Activated effector memory CD4-positive, alpha-beta T cell treated with Interleukin-2 at 50 U/mL for 16 hours (primary cell): ENCODE data around the gene RCE1.

Experiments used
- DNase-seq: peaks from one replicate; pipeline ENCODE4 v3.0.0-alpha.2; 2020

The RCE1 gene

DNA sequence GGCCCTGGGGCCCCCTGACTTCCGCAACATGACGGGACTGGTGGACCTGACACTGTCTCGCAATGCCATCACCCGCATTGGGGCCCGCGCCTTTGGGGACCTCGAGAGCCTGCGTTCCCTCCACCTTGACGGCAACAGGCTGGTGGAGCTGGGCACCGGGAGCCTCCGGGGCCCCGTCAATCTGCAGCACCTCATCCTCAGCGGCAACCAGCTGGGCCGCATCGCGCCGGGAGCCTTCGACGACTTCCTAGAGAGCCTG lies 14.6 kb downstream of the RCE1 start:
- DNase-seq, result no peak

DNA sequence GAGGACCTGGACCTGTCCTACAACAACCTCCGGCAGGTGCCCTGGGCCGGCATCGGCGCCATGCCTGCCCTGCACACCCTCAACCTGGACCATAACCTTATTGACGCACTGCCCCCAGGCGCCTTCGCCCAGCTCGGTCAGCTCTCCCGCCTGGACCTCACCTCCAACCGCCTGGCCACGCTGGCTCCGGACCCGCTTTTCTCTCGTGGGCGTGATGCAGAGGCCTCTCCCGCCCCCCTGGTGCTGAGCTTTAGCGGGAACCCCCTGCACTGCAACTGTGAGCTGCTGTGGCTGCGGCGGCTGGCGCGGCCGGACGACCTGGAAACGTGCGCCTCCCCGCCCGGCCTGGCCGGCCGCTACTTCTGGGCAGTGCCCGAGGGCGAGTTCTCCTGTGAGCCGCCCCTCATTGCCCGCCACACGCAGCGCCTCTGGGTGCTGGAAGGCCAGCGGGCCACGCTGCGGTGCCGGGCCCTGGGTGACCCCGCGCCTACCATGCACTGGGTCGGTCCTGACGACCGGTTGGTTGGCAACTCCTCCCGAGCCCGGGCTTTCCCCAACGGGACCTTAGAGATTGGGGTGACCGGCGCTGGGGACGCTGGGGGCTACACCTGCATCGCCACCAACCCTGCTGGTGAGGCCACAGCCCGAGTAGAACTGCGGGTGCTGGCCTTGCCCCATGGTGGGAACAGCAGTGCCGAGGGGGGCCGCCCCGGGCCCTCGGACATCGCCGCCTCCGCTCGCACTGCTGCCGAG lies 15.1 kb downstream of the RCE1 start:
- no peak for DNase-seq

DNA sequence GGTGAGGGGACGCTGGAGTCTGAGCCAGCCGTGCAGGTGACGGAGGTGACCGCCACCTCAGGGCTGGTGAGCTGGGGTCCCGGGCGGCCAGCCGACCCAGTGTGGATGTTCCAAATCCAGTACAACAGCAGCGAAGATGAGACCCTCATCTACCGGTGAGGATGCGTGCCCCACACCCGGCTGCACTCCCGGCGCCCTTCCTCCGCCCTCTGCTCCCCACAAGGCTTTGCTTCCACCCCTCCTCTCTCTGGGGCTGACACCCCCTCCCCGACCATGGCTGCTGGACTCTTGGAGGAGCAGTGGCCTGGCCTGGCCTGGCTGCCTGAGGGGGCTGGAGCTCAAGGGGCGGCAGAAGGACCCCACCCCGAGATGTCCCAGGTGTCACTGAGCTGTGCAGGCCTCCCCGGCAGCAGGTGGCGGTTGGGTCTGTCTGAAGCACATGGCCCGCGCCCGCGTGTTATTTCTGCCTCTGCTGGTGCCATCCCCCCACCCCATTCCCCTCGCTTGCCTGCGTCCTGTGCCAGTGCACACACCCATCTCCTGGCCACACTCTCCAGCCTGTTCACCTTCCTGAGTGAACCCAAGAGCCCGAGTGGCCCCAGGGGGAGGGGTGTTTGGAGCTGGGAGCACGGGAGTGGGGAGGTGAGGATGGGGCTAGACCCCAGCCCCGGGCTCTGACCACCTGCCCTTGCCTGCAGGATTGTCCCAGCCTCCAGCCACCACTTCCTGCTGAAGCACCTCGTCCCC lies 15.9 kb downstream of the RCE1 start:
- no peak for DNase-seq

DNA sequence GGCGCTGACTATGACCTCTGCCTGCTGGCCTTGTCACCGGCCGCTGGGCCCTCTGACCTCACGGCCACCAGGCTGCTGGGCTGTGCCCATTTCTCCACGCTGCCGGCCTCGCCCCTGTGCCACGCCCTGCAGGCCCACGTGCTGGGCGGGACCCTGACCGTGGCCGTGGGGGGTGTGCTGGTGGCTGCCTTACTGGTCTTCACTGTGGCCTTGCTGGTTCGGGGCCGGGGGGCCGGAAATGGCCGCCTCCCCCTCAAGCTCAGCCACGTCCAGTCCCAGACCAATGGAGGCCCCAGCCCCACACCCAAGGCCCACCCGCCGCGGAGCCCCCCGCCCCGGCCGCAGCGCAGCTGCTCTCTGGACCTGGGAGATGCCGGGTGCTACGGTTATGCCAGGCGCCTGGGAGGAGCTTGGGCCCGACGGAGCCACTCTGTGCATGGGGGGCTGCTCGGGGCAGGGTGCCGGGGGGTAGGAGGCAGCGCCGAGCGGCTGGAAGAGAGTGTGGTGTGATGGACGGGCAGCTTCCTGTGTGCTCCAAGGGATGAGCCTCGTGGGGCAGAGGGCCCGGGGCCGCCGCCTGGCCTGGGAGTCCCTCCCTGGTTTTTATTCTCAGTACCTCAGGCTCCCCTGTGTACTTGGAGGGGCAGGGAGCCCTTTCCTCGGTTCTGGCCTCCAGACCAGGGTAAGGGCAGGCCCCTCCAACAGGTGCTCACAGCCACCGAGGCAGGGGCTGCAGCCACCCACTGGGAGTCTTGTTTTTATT lies 16.6 kb downstream of the RCE1 start:
- no peak for DNase-seq

DNA sequence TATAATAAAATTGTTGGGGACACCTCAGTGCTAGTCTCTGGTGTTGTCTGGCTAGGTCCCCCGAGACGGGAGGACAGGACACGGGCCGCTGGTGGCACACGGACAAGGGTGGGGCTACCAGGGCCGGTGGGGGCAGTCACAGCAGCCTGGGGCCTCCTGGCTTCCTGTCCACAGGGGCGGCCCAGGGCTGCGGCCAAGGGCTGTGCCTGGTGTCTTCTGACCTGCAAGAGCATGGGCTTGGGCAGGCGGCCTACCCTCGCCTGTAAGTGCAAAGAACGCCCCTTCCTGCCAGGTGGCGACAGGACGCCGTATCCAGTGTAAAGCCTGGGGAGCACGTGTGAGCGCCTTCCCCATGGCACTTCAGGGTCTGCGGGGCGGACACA lies 17.2 kb downstream of the RCE1 start:
- DNase-seq, result no peak

DNA sequence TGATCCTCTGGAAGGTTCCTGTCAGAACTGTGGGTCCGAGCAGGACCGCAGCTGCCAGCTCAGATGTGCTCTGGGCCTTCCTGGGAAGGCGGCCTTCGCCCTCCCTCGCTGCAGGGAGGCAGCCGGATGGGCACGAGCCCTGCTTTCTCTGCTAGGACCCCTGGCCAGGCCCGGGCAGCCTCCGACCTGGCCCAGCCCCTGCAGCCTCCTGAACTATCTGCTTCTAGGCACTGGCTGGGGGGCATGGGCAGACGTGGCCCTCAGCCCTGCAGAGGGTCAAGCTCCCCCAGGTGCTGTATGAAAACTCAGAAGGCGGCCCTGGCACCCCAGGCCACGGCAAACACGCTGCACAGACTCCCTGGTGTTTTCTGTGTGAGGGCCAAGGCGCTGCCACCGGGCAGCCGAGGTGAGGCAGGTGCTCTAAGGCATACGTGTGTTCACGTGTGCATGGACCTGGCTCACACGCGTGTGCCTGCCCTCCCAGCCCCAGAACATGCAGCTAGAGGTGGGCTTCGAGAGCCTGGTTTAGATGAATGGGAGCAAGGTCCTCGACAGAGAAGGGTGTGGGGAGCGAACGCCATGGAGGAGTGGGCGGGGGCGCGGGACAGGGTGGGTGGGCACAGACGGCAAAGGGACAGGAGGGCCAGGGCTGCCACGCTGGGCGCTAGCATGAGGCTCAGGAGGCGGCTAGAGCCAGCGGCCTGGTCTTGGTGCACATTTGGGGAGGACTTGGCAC lies 18.0 kb downstream of the RCE1 start:
- no peak for DNase-seq

DNA sequence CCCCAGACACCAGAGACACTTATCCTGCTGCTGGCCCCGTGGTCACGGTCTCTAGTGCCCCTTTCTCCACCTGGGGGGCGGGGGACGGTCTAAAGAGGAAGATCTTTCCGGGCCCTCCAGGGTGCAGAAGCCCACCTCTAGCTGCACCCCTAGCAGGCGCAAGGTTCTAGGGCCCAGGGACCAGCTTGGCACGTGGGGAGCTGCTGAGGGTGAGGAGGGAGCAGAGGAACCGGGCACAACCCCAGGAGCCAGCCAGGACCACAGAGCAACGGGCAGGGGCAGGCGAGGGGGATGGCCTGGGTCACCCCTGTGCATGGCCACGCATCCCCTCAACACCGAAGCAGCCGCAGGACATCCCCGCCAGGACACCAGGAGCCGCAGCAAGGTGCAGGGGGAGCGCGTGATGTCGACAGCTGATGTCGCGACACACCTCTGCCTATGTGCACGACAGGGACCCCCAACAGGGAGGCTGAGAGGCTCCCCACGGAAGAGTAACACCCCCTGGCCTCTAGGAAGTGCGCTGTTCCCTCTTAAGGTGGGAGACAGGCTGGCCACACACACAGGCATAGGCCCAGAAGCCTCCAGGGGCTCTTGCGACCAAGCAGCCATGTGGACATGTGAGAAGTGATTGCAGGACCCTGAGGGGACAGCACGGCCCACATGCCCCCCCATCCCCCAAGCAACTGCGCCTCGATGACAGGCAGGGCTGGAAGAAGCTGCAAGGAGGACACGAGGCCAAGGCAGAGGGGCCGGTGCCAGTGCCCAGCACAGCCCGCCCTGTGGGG lies 18.7 kb downstream of the RCE1 start:
- DNase-seq, result no peak

DNA sequence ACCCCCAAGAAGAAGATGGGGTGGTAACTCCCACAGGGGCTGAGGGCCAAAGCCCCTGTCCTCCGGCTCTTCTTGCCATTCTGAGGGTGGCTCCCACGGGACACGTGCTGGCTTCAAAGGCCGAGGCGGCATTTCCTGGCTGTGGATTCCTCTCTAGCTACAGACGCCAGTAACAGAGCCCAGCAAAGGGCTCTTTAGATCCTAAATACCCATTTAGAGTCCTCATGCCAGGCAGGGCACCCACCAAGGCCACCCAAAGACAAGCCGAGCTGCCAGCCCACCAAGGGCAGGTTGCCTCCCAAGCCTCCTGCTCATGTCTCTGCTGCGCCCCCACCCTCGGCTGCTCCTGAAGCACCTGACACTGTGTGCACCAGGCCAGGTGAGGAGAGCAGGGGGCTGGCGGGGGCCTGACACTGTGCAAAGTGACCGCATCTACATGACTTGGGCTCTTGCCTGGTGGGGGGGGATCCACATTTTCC lies 19.4 kb downstream of the RCE1 start:
- DNase-seq, result no peak

DNA sequence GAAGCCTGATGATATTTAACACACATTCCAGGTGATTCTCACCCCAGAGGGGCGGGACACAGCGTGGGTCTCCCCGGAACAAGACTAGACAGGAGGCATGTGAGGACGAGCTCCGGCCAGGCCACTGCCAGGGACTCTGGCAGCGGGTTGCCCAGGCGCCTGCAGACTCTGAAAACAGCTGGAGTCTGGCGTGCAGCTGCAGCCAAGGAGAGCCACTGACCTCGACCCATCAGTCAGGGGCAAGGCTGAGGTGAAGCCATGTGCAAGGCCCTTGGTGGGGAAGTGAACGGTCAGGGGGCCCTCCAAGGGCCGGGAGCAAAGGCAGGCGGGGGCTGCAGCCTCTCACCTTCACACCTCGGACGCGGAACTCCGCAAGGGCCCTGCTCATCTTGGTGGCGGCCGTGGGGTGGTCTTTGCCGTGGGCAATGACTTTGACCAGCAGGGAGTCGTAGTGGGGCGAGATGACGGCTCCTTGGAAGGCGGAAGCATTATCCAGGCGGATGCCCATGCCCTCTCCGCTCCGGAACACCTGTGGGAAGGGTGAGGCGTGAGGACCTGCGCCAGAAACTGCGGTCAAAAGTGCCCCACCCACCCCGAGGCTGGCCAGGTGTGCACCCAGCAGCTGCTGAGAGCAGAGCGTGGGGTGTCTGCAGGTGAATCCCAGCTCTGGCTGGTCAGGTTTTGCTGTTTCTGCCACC lies 20.3 kb downstream of the RCE1 start:
- no peak for DNase-seq

DNA sequence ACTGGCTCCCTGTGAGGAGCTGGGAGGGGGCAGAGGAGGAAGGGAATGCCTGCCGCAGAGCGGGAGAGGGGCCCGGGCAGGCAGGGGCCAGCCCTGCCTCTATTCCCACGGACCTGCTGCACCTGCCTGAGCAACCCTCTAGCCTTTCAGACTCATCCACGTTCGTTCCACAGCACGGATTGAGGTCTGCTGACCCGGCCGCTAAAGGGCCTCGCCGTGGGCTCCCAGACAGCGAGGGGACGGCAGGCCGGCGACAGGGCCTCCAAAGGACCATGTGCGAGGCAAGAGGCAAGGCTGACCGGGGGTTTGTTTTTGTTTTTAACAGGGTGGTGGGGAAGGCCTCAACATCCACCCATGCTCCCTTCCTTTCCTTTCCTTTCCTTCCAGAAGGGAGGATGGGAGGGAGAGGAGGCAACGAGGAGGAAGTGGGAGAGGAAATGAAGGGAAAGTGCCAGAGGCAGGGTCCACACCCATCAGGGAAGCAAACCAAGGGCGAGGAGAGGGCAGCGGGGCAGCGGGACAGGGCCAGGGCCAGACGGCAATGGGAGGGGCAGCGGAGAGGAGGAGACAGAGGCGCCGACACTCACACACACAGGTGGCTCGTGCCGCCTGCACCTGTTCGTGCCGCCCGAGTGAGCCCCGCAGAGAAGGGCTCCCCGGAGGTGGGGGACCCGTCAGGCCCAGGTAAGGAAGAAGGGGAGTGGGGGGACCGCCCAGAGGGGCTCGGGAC lies 21.1 kb downstream of the RCE1 start:
- no peak for DNase-seq

DNA sequence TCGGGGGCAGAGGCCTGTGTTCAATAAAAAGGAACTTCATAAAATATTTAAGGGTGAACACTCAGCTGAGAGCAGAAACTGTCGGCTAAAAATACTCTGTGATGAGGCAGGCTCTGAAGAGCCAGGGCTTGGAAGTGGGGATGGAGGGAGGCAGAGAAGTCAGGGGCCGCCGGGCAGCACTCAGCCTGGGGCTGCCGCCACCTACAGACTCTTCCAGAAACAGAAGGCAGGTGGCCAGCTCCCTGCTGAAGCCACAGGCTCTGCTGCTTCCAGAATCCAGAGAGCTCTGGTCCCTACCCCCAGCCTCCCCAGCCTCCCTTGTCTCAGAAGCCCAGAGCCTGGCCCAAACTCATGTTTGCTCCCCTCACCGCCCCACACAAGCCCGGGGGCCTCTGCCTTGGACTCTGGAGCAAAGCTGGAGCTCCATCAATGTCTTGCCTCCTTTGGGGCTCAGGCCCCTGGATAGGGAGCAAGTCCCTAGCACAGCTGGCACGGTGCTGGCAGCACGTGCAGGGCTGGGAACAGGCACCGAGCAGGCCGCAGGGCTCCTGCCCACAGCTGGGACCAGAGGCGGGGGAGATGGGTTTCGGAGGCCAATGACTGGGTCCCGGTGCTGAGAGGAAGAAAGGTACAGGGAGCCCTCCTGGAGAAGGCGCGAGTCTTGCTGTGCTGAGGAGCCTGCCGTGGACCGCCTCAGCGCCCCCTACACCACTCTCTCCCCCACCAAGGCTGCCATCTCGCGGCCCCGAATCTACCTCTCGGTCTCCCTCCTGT lies 21.9 kb downstream of the RCE1 start:
- no peak for DNase-seq

DNA sequence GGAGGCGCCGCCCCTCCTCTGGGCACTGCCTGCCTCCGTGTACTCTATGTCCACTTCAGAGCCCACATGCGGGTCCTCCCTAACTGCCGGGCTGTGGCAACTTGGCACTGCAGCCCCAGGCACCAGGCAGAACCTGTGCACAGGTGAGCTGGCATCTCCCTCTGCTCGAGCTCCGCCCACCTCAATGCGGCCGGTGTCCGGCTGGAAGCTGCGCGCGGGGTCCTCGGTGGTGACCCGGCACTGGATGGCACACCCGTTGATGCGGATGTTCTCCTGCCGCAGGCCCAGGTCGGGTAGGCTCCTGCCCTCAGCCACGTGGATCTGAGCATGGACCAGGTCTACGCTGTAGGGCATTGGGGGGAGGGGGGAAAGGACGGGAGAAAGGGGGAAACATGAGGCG lies 22.8 kb downstream of the RCE1 start:
- DNase-seq, result no peak

DNA sequence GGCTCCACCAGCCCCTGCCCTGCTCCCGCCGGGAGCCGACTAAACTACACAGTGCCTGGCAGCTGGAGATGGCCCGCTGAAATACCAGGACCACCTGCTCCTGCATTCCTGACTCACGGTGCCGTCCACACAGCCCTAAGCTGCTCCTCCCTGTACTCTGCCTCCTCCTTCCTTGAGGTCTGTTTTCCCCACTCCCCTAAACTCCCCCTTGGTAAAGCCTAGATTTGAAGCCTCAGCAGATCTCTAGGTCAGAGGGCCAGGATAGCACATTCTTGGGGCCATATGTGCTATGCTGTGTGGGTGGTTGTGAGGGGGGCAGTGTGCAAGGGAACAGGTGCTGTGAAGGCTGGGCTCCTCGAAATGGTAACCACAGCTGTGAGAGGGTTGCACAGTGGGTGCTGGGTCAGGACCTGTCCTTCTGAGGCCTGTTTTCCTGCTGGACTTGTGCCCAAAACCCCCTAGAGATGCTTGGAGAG lies 23.3 kb downstream of the RCE1 start:
- DNase-seq, result no peak

DNA sequence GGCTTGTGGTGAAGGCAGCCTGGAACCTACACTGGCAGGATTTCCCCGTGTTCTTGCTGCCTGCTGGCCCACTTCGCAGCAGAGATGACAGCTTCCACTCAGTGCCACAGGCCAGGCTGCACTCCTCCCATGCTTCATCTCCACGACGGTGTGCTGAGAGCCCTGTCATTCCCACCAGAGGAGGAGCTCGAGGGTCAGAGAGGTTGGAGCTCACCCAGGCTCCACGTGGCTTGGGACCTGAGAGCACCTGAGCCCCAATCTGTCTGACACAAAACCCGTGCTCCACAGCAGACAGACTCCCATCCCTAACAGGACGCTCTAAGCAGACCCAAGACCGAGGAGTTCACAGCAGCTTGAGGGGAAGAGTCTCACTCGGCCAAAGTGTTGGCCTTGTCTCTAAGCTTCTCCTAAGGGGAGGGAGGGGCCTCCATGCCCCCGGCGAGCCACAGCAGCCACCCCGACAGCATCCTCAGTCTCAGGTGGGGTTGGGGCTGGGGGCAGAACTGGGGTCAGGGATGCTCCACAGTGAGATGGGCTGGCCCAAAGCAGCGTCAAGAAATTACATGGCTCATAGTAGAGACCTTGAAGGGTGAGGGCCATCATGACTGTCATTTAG lies 24.3 kb downstream of the RCE1 start:
- no peak for DNase-seq

DNA sequence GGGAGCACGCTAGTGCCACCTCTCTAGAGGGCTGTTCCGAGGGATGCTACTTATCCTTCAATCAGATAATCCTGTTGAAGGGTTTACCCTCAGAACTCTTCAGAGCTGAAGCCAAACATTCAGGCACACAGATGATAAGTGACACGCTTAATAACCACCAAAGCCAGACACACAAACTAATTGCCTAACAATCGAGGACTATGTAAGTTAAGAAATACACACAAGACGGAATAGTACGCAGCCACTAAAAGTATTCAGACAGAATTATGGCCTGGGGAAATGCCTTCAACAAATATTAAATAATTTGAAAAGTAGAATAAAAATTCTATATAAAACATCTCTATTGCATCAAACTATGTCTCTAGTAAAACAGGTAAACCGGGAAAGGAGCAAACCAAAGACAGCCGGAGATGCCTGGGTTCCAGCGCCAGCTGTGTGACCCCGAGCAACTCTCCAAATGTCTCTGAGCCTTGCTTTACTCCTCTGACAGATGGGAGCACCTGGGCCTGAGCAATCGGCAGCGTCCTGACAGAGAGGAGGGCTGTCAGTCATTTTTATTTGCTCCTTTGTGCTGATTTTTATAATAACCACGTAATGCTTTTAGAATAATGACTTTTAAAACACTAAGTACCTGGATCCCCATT lies 25.0 kb downstream of the RCE1 start:
- DNase-seq, result no peak

DNA sequence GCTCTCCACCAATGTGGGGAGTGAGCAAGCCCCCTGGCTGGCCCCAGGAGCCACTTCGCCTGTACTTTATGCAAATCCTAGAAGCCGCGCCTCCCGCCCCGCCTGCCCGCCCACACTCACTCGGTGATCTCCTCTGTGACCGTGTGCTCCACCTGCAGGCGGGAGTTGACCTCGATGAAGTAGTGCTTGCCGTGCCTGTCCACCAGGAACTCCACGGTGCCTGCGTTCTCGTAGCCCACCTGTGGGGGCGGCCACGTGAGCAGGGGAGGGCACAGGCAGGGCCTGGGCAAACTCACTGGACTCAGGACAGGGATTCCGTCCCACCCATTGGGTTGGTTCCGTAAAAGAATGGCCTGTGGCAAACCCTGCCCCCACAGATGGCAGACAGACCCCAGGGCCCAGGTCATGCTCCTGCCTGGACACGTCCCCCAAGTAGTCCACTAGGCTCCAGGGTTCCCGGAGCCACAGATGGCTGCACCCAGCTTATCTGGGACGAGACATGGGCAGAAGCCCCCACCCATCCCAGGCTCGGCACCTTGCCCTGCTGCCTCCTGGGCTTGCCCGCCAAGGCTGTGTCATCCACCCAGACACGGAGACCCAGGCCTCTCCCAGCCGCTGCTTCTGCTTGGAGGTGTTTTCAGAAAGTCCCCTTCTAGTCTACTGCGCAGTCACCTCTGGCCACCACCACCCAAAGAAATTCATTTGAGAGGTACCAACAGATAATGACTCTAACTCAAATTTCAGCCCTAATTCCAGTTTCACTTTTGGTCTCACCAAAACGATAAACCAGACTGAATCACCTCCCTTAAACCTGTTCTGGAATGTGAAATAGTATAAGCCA lies 25.7 kb downstream of the RCE1 start:
- peak; percentile 71 for DNase-seq

DNA sequence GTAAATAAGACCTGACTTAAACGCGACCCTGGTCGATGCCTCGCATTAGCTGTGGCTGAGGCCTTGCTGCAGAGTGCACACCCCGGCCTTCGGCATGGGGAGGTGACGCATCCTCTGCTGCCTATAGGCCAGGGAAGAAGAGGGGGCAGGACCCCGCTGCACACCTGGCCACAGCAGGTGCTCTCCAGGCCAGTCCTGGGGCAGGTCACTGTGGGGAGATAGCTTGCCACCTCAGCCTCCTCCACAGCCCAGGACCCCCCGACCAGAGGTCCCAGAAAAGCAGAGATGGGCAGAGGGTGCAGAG lies 26.3 kb downstream of the RCE1 start:
- DNase-seq, result no peak

DNA sequence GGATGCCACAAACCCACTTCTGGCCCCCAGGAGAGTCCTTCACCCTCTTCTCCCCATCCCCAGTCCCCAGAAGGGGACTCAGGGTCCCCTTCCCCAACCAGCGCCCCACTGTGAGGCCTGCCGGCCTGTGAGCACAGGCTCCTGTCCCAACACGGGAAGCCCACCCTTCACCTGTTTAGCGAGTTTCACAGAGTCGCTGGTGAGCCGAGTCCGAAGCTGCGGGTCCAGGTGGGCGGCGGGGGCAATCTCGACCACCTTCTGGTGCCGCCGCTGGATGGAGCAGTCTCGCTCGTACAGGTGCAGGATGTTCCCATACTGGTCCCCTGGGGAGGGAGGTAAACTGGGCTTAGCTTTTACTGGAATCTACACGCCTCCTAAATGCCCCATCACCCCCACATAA lies 26.9 kb downstream of the RCE1 start:
- no peak for DNase-seq
